PC-9 (cell line): ENCODE data around the gene INSYN1. TPM values are rescaled to one million over a fixed set of nuclear protein-coding genes. Genes with fewer than 3 reads are reported as not detected.

Source experiments
- BruUV-seq: library from RNA; stranded (reverse); fragments of 400-500 nt; replicated peaks from 2 replicates; lab custom pipeline; 2021; lab: Mats Ljungman, UMichigan
- CTCF ChIA-PET: fragments of 300-600 bp; sonication (Branson Sonifier 250); formaldehyde crosslinking; loops from one replicate; lab custom pipeline; 2022; ENCODE audit warnings: antibody characterized with exemption; lab: Charles Lee
- POLR2A ChIA-PET: fragments of 300-600 bp; sonication (Branson Sonifier 250); formaldehyde crosslinking; loops from one replicate; lab custom pipeline; 2022; ENCODE audit warnings: antibody characterized with exemption; ENCODE audit not compliant: unreplicated experiment; lab: Charles Lee
- DNase-seq, 2 experiments: peaks; one replicate each; pipeline versions ENCODE4 v3.0.0 to v3.0.0-alpha.2; 2015 to 2022; ENCODE audit warnings: mixed read lengths in 1 of 2
- H2AFZ ChIP-seq: fragments of 200-600 bp; sonication (generic); 2 replicates; pipeline ENCODE4 v1.8.1; 2017; ENCODE audit warnings: antibody characterized with exemption
- H3F3A ChIP-seq: fragments of 200-600 bp; sonication (generic); 2 replicates; pipeline ENCODE4 v1.8.1; 2017; ENCODE audit warnings: antibody characterized with exemption, mild to moderate bottlenecking, low read depth; ENCODE audit not compliant: insufficient read depth
- H3K27ac ChIP-seq: fragments of 200-600 bp; sonication (generic); 2 replicates; pipeline ENCODE4 v1.6.1; 2016; ENCODE audit warnings: mixed run types
- H3K27me3 ChIP-seq: fragments of 200-600 bp; sonication (generic); 2 replicates; pipeline ENCODE4 v1.6.1; 2016; ENCODE audit warnings: low read depth, mixed run types; ENCODE audit not compliant: insufficient read depth
- H3K36me3 ChIP-seq: fragments of 200-600 bp; sonication (generic); 2 replicates; pipeline ENCODE4 v1.6.1; 2016; ENCODE audit warnings: low read depth, mixed run types
- H3K4me1 ChIP-seq: fragments of 200-600 bp; sonication (generic); replicated peaks from 2 replicates; pipeline ENCODE4 v1.6.1; 2016; ENCODE audit warnings: mixed run types; ENCODE audit not compliant: insufficient read depth
- H3K4me2 ChIP-seq: fragments of 200-600 bp; sonication (generic); 2 replicates; pipeline ENCODE4 v1.6.1; 2017; ENCODE audit warnings: mixed run types
- H3K4me3 ChIP-seq: fragments of 200-600 bp; sonication (generic); 2 replicates; pipeline ENCODE4 v1.6.1; 2016; ENCODE audit warnings: mixed run types
- H3K79me2 ChIP-seq: fragments of 200-600 bp; sonication (generic); 2 replicates; pipeline ENCODE4 v1.6.1; 2017; ENCODE audit warnings: low read depth, mixed run types
- H3K9me2 ChIP-seq: fragments of 200-600 bp; sonication (generic); 2 replicates; pipeline ENCODE4 v1.8.1; 2017; ENCODE audit warnings: mild to moderate bottlenecking; ENCODE audit not compliant: insufficient read depth
- H3K9me3 ChIP-seq: fragments of 200-600 bp; sonication (generic); 2 replicates; pipeline ENCODE4 v1.8.1; 2016; ENCODE audit warnings: low read depth; ENCODE audit not compliant: insufficient read depth
- H4K20me1 ChIP-seq: fragments of 200-600 bp; sonication (generic); 2 replicates; pipeline ENCODE4 v1.8.1; 2017; ENCODE audit not compliant: insufficient read depth
- EZH2 ChIP-seq: fragments of 200-600 bp; sonication (generic); IDR thresholded peaks from 2 replicates; pipeline ENCODE4 v1.8.0; 2017; ENCODE audit warnings: antibody characterized with exemption, low read depth
- intact Hi-C: fragments of 100-400 bp; cut with micrococcal nuclease; formaldehyde crosslinking; loops from one replicate; pipeline ENCODE4 v1.10.0; 2022; ENCODE audit not compliant: unreplicated experiment
- total RNA-seq: library from RNA; stranded (reverse); gene quantifications from 2 replicates; pipeline ENCODE4 v1.2.3, GENCODE V29; 2021
- TF ChIP-seq, protein P1 (sequence below): fragments of 200-600 bp; sonication (generic); conservative IDR thresholded peaks from 2 replicates; pipeline ENCODE4 v1.6.1; 2017; ENCODE audit warnings: mixed run types, antibody characterized with exemption, mild to moderate bottlenecking, moderate library complexity

The INSYN1 gene
- total RNA-seq, 1 experiment from 2014 or later = not detected

DNA sequence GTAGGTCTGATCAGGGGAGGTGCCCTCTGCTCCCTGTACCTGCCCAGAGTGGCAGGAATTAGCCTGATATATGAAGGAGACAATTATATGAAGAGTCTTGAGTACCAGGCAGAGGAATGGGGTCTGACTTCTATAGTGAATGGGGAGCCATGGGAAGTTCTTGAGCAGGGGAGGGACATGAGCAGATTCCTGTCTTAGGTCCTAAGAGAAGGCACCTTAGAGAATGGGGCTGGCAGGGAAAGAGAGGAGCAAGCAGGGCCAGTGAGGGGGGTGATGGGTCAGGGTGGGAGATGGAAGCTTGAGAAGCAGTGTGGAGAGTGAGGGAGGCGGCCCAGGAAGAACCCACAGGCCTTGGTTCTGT, 56.5 kb downstream of the INSYN1 start:
- no peaks in the 10 kb centered on the region for H3K9me2 ChIP-seq
- ChIA-PET POLR2A (no interaction called here), CTCF (interaction anchor here (4.9 kb wide), 1 partner anchor 60 kb away, joined by 36 read pairs; no protein-coding TSS in a partner anchor)
- H3K4me1 ChIP-seq = no peaks in the 10 kb centered on the region
- H3F3A ChIP-seq = peaks cover 3% of the 10 kb centered on the region; the same call in 1 of the 2 replicates
- H3K27me3 ChIP-seq = no peaks in the 10 kb centered on the region
- TF ChIP-seq, protein P1, sequence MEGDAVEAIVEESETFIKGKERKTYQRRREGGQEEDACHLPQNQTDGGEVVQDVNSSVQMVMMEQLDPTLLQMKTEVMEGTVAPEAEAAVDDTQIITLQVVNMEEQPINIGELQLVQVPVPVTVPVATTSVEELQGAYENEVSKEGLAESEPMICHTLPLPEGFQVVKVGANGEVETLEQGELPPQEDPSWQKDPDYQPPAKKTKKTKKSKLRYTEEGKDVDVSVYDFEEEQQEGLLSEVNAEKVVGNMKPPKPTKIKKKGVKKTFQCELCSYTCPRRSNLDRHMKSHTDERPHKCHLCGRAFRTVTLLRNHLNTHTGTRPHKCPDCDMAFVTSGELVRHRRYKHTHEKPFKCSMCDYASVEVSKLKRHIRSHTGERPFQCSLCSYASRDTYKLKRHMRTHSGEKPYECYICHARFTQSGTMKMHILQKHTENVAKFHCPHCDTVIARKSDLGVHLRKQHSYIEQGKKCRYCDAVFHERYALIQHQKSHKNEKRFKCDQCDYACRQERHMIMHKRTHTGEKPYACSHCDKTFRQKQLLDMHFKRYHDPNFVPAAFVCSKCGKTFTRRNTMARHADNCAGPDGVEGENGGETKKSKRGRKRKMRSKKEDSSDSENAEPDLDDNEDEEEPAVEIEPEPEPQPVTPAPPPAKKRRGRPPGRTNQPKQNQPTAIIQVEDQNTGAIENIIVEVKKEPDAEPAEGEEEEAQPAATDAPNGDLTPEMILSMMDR = no peak
- TF ChIP-seq EZH2 = no peak
- H3K79me2 ChIP-seq = no peaks in the 10 kb centered on the region; the same call in 1 of the 2 replicates
- H4K20me1 ChIP-seq = peaks cover 37% of the 10 kb centered on the region; the same call in 1 of the 2 replicates
- intact Hi-C loops = no loop called here
- H3K4me3 ChIP-seq = no peak overlapping the region
- H3K27ac ChIP-seq = no peak overlapping the region
- DNase-seq = no peak
- H3K36me3 ChIP-seq = no peaks in the 10 kb centered on the region
- H3K4me2 ChIP-seq = no peak overlapping the region
- H3K9me3 ChIP-seq = no peaks in the 10 kb centered on the region
- H2AFZ ChIP-seq = no peak overlapping the region
- no TSS peak for BruUV-seq

DNA sequence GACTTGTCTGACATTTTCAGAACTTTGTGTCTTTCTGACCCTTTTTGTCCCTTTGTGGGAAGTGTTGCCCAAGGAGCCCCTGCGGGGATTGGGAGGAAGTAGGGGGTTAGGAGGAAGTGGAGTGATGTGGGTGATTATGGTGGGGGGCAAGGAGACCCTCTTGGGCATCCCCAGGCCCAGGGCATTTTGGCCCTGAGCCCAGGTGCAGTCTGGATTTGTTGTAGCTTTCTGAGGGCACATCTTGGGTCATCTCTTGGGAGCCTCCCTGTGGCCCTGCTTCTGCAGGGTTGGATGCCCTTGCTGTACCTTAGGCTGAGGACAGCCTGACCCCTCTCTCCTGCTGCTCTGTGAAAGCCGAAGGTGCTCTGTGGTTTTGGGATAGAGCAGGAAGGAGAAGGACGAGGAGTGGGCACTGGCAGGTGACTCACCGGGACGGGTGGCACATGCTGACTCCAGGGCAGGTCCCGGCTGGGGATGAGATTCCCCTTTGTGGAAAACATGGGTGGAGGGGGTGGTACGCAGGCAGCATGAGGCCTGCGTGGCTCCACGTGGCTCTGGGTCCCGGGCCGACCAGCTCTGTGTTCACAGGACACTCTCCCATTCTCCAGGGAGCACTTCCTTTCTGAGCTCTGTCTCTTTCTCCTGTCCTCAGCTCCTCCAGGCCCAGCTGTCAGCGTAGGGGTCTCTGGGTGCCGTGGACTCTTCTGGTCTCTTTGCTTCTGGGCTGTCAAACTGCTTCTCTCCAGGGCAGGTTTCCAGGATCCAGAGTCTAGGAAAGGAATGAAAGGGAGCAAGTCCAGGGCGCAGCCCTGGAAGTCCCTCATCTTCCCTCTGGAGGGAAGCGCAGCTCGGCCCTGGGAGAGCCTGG, 57.1 kb downstream of the INSYN1 start:
- no peak for TF ChIP-seq EZH2
- TF ChIP-seq, protein P1 = no peak
- H3K27ac ChIP-seq = no peak overlapping the region
- peaks cover 37% of the 10 kb centered on the region; the same call in 1 of the 2 replicates for H4K20me1 ChIP-seq
- H3K4me2 ChIP-seq = no peak overlapping the region
- no peaks in the 10 kb centered on the region for H3K27me3 ChIP-seq
- no peak overlapping the region for H2AFZ ChIP-seq
- DNase-seq = no peak
- H3K36me3 ChIP-seq = no peaks in the 10 kb centered on the region
- H3K4me1 ChIP-seq = no peaks in the 10 kb centered on the region
- H3K9me2 ChIP-seq = no peaks in the 10 kb centered on the region
- no TSS peak for BruUV-seq
- intact Hi-C loops = no loop called here
- POLR2A ChIA-PET = no interaction called here
- peaks cover 3% of the 10 kb centered on the region; the same call in 1 of the 2 replicates for H3F3A ChIP-seq
- H3K9me3 ChIP-seq = no peaks in the 10 kb centered on the region
- peaks cover 5% of the 10 kb centered on the region; the same call in 1 of the 2 replicates for H3K79me2 ChIP-seq
- H3K4me3 ChIP-seq = no peak overlapping the region
- CTCF ChIA-PET = interaction anchor here (4.9 kb wide), 1 partner anchor 60 kb away, joined by 36 read pairs; no protein-coding TSS in a partner anchor

DNA sequence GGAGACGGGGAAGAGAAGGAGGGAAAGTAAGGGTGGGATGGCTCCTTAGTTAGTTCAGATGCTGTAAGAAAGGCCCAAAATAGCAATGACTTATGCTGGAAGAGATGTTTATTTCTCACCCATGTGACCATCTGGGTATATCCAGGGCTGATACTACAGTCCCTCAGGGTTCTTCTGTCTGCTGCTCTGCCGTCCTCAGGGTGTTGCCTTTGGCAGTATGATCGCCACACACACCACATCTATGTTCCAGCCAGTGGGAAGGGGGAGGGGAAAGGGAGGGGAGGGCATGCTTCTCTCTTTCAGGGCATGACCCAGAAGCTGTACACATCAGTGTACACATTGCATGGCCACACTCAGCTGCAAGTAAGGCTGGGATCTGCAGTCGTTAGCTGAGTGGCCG, 58.7 kb downstream of the INSYN1 start:
- Histone ChIP-seq H3F3A (peaks cover 3% of the 10 kb centered on the region; the same call in 1 of the 2 replicates), H3K9me2 (no peaks in the 10 kb centered on the region), H4K20me1 (peaks cover 33% of the 10 kb centered on the region; the same call in 1 of the 2 replicates), H3K27ac (no peak overlapping the region), H3K79me2 (peaks cover 20% of the 10 kb centered on the region), H3K4me1 (peaks cover 5% of the 10 kb centered on the region), H3K27me3 (no peaks in the 10 kb centered on the region), H3K4me2 (no peak overlapping the region), H2AFZ (no peak overlapping the region), H3K9me3 (no peaks in the 10 kb centered on the region), H3K36me3 (no peaks in the 10 kb centered on the region), H3K4me3 (no peak overlapping the region)
- POLR2A ChIA-PET = no interaction called here
- no peak for DNase-seq
- TF ChIP-seq, protein P1 = no peak
- no peak for TF ChIP-seq EZH2
- BruUV-seq = no TSS peak
- CTCF ChIA-PET = no interaction called here
- intact Hi-C loops = no loop called here
